ENCODE measurements around the gene SMYD3. TPM values are rescaled to one million over a fixed set of nuclear protein-coding genes. Genes with fewer than 3 reads are reported as not detected.
"Not testable (repeated sequence)": the region's sequence is repeated elsewhere in the genome, so short reads cannot be mapped to it uniquely, and the experiment has no call there.

Gene SMYD3
- total RNA-seq, 2 experiments from 2014 or later: 17.1 TPM

- CTCF ChIA-PET: no interaction called here
- H3K27me3 Mint-ChIP-seq: no peaks in the 10 kb centered on the region
Measured at GRCh38 chr1:245791410-245792312, 715.4 kb downstream of the SMYD3 start.

DNA sequence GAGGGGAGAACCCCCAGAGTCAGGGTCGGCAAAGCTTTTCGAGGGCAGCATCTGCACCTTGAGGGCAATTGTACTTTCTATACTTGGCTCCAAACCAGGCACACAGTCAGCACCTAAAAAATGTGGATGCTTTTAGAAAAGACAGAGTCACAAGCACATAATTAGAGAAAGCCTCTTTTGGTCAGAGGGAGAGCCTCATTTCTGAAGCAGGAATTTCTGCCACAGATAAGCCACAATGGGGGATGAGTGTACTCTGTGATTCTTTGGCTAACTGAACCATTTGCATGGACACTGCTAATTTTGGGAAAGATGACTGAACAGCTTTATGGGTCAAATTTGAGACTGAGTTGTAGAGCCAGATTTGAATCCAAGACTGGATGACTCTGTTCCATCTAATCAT, 716.6 kb downstream of the SMYD3 start:
- Mint-ChIP-seq H3K27me3 (no peaks in the 10 kb centered on the region), H3K4me3 (no peak overlapping the region), H3K4me1 (no peaks in the 10 kb centered on the region), H3K36me3 (ENCODE audit: low read depth) (no peaks in the 10 kb centered on the region), H3K27ac (no peak overlapping the region), H3K9me3 (no peaks in the 10 kb centered on the region)
- ChIA-PET CTCF (no interaction called here), POLR2A (no interaction called here)
- DNase-seq: no peak

More at GRCh38 chr1:245791410-245792312, 715.4 kb downstream of the SMYD3 start:
- POLR2A ChIA-PET: no interaction called here
- H3K27ac Mint-ChIP-seq: no peak overlapping the region
- no peaks in the 10 kb centered on the region for H3K4me1 Mint-ChIP-seq
- no peak overlapping the region for H3K4me3 Mint-ChIP-seq
- no peak for DNase-seq
- H3K9me3 Mint-ChIP-seq: no peaks in the 10 kb centered on the region
- H3K36me3 Mint-ChIP-seq (ENCODE audit: low read depth): no peaks in the 10 kb centered on the region

DNA sequence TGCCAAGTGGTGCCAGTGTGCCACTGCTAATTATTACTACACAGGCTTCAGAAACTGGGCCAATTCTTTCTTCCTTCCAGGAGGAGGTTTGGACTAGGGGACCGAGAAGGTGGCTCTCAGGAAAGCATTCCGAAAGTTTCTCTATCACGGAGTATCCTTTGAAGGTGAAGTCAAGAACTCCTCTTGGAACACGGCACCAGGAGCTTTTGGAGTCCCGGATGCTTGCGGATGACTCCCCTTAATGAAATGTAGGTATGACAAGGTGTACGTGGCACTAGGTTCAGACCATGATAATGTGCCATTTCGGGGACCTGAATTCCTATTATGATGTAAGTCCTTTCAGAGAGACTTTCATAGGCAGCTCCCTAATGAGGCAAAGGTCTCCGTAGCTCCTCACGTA, 718.2 kb downstream of the SMYD3 start:
- Mint-ChIP-seq H3K9me3 (no peaks in the 10 kb centered on the region), H3K4me3 (no peak overlapping the region), H3K27me3 (no peaks in the 10 kb centered on the region), H3K36me3 (ENCODE audit: low read depth) (no peaks in the 10 kb centered on the region), H3K27ac (no peak overlapping the region), H3K4me1 (no peaks in the 10 kb centered on the region)
- ChIA-PET CTCF (no interaction called here), POLR2A (no interaction called here)
- no peak for DNase-seq

GRCh38 chr1:245788269-245788668, 718.8 kb downstream of the SMYD3 start:
- Mint-ChIP-seq H3K27me3 (no peaks in the 10 kb centered on the region), H3K4me3 (no peak overlapping the region), H3K36me3 (ENCODE audit: low read depth) (no peaks in the 10 kb centered on the region), H3K27ac (no peak overlapping the region), H3K9me3 (no peaks in the 10 kb centered on the region), H3K4me1 (no peaks in the 10 kb centered on the region)
- DNase-seq: no peak
- CTCF ChIA-PET: no interaction called here
- POLR2A ChIA-PET: no interaction called here

DNA sequence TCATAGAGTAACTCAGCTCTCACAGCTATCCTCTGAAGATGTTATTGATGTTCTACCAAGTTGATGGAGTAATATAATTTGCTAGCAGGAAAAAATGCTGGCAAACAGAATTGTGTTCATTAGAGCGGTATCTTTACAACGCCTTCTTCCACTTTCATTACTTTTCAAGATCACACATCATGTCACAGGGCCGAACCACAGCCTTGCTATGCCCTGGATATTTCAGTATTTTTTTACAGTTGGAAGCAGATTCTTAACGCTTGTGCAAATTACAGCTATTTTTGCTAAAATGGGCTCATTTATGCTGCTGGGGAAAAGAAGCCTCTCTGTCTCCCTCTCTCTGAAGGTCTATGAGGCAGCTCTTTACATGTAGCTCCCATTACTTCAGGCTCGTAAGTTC, 720.1 kb downstream of the SMYD3 start:
- POLR2A ChIA-PET: no interaction called here
- CTCF ChIA-PET: interaction anchor here (0.6 to 1.1 kb wide), 3 partner anchors 19 to 1372 kb away, joined by 3 to 5 read pairs (median 4); no protein-coding TSS in a partner anchor
- H3K36me3 Mint-ChIP-seq (ENCODE audit: low read depth): no peaks in the 10 kb centered on the region
- no peak overlapping the region for H3K4me3 Mint-ChIP-seq
- DNase-seq: no peak
- H3K27ac Mint-ChIP-seq: no peak overlapping the region
- H3K27me3 Mint-ChIP-seq: no peaks in the 10 kb centered on the region
- H3K4me1 Mint-ChIP-seq: no peaks in the 10 kb centered on the region
- no peaks in the 10 kb centered on the region for H3K9me3 Mint-ChIP-seq

DNA sequence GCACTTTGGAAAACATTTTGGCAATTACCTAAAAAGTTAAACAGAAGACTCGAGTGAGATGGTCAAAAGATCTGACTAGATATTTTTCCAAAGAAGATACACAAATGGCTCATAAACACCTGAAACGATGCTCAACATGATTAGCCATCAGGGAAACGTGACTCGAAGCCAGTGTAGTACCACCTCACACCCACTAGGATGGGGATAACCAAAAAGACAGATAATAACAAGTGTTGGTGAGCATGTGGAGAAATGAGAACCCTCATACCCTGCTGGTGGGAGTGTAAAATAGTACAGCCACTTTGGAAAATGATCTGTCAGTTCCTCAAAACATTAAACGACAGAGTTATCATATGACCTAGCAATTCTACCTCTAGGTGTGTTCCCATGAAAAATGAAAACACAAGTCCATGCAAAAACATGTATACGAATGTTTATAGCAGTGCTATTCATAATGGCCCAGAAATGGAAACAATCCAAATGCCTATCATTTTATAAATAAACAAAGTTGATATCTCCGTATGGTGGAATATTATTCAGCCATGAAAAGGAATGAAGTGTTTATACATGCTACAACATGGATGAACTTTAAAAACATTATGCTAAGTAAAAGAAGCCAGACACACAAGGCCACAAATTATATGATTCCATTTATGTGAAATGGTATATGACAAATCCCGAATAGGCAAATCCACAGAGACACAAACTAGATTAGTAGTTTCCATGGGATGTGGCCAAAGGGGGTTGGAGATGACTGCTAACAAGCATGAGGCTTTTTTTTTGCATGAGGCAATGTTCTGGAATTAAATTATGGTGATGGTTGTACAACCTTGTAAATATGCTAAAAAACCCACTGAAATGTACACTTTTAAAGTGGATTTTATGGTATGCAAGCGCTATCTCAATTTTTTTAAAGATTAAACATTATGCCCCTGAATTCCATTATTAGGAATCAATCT, 727.0 kb downstream of the SMYD3 start:
- Mint-ChIP-seq H3K9me3 (no peaks in the 10 kb centered on the region), H3K4me1 (no peaks in the 10 kb centered on the region), H3K27me3 (no peaks in the 10 kb centered on the region), H3K36me3 (ENCODE audit: low read depth) (no peaks in the 10 kb centered on the region), H3K4me3 (no peak overlapping the region), H3K27ac (no peak overlapping the region)
- ChIA-PET POLR2A (no interaction called here), CTCF (no interaction called here)
- no peak for DNase-seq

DNA sequence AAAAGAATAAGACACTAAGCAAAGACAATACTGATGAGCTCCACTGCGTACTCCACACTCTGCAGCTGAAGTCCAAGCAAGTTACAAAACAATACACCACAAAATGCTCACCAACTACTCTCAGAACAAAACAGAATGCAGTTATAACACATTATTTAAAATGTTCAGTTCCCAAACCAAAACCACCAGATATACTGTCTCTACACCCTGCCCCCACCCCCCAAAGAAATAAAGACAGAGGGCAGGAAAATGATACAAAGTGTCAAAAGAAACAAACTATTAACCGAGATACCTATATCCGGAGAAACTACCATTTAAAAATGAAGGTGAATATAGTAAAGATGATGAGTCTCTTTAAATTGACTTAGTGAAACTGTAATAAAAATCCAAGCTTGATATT, 729.3 kb downstream of the SMYD3 start:
- H3K36me3 Mint-ChIP-seq (ENCODE audit: low read depth): no peaks in the 10 kb centered on the region
- no peak overlapping the region for H3K4me3 Mint-ChIP-seq
- ChIA-PET POLR2A (no interaction called here), CTCF (no interaction called here)
- H3K9me3 Mint-ChIP-seq: no peaks in the 10 kb centered on the region
- no peaks in the 10 kb centered on the region for H3K4me1 Mint-ChIP-seq
- no peak for DNase-seq
- no peak overlapping the region for H3K27ac Mint-ChIP-seq
- no peaks in the 10 kb centered on the region for H3K27me3 Mint-ChIP-seq

DNA sequence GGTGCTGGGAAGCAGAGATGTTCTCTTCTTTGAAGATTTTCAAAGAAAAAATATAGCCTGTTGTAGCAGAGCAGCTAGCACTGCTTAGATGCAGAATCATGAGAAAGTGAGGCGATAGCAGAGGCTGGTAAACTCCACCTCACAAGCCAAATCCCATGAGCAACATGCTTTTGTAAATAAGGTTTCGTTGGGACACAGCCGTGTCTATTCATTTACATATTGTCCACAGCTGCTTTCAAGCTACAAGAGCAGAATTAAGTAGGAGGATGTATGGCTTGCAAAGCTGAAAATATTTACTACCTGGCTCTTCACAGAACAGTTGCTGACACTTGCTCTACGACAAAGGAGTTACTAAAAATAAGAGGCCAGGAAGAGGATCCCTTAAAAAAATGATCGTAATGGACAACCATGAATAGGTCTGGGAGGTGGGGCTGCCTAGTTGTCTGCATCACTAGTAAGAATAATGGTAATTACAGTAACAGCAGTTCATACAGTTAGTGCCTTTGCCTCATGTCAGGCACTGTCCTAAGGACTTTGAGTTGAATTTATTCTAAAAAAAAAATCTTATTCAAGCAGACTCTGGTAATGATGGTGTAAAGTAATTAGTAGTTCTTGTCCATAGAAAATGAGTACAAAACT, 730.3 kb downstream of the SMYD3 start:
- H3K27me3 Mint-ChIP-seq: no peaks in the 10 kb centered on the region
- no peaks in the 10 kb centered on the region for H3K36me3 Mint-ChIP-seq (ENCODE audit: low read depth)
- CTCF ChIA-PET: no interaction called here
- no peak for DNase-seq
- H3K4me1 Mint-ChIP-seq: no peaks in the 10 kb centered on the region
- no peak overlapping the region for H3K4me3 Mint-ChIP-seq
- H3K27ac Mint-ChIP-seq: no peak overlapping the region
- no peaks in the 10 kb centered on the region for H3K9me3 Mint-ChIP-seq
- POLR2A ChIA-PET: no interaction called here

DNA sequence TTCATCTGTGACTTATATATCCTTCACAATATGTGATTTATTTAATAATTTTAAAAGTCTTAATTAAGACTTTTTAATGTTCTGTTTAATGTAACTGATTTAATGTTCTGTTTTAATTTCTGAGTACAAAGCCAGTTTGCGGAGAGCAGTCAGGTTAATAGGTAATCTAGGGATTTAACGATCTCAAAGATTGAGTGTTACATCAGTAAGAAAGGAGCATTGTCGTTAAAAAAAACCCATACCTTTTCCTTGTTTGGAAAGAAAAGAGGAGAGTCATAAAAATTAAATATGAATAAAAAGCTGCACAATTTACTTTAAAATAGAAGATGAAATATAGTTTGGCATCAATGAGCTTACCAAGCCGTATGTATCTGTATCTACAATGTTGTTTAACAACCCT, 730.9 kb downstream of the SMYD3 start:
- no peaks in the 10 kb centered on the region for H3K4me1 Mint-ChIP-seq
- ChIA-PET CTCF (no interaction called here), POLR2A (no interaction called here)
- no peak overlapping the region for H3K27ac Mint-ChIP-seq
- no peak for DNase-seq
- no peaks in the 10 kb centered on the region for H3K27me3 Mint-ChIP-seq
- H3K9me3 Mint-ChIP-seq: no peaks in the 10 kb centered on the region
- no peaks in the 10 kb centered on the region for H3K36me3 Mint-ChIP-seq (ENCODE audit: low read depth)
- H3K4me3 Mint-ChIP-seq: no peak overlapping the region

DNA sequence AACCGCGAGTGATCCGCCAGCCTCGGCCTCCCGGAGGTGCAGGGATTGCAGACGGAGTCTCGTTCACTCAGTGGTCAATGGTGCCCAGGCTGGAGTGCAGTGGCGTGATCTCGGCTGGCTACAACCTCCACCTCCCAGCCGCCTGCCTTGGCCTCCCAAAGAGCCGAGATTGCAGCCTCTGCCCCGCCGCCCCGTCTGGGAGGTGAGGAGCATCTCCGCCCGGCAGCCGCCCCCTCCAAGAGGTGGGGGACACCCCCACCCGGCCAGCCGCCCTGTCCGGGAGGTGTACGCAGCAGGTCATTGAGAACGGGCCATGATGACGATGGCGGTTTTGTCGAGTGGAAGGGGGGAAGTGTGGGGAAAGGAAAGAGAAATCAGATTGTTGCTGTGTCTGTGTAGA, 732.1 kb downstream of the SMYD3 start:
- POLR2A ChIA-PET; H3K27me3 Mint-ChIP-seq; H3K27ac Mint-ChIP-seq; H3K9me3 Mint-ChIP-seq; DNase-seq; H3K4me1 Mint-ChIP-seq; H3K4me3 Mint-ChIP-seq; CTCF ChIA-PET; H3K36me3 Mint-ChIP-seq (ENCODE audit: low read depth): not testable (repeated sequence)

GRCh38 chr1:245774196-245774595, 732.9 kb downstream of the SMYD3 start:
- Mint-ChIP-seq H3K4me3 (no peak overlapping the region), H3K4me1 (no peaks in the 10 kb centered on the region), H3K27me3 (no peaks in the 10 kb centered on the region), H3K27ac (no peak overlapping the region), H3K36me3 (ENCODE audit: low read depth) (no peaks in the 10 kb centered on the region), H3K9me3 (no peaks in the 10 kb centered on the region)
- POLR2A ChIA-PET: no interaction called here
- CTCF ChIA-PET: no interaction called here
- DNase-seq: no peak

GRCh38 chr1:245773344-245773743, 733.7 kb downstream of the SMYD3 start:
- H3K27me3 Mint-ChIP-seq: no peaks in the 10 kb centered on the region
- H3K4me1 Mint-ChIP-seq: no peaks in the 10 kb centered on the region

DNA sequence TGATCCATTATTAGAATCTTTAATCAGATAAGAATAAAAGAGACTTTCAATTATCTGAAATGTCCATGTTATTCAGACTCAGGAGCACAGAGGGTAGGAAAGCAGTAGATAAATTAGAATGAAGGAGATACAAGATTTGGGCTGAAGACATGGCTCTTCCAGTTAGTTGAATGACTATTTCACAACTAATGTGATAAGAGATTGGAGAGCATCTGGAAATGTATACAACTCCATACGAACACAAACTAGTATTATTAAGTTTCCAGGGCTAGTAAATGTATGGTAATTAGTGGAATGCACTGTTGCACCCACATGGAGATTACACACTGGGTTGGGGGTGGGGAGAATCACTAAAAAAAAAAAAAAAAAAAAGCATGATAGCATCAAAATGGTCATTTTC, 734.3 kb downstream of the SMYD3 start:
- ChIA-PET POLR2A (no interaction called here), CTCF (interaction anchor here (0.7 kb wide), 1 partner anchor 81 kb away, joined by 3 read pairs; no protein-coding TSS in a partner anchor)
- DNase-seq: no peak
- Mint-ChIP-seq H3K9me3 (no peaks in the 10 kb centered on the region), H3K36me3 (ENCODE audit: low read depth) (no peaks in the 10 kb centered on the region), H3K27ac (no peak overlapping the region), H3K4me3 (no peak overlapping the region), H3K27me3 (no peaks in the 10 kb centered on the region), H3K4me1 (no peaks in the 10 kb centered on the region)

More at GRCh38 chr1:245773344-245773743, 733.7 kb downstream of the SMYD3 start:
- POLR2A ChIA-PET: no interaction called here
- Mint-ChIP-seq H3K9me3 (no peaks in the 10 kb centered on the region), H3K36me3 (ENCODE audit: low read depth) (no peaks in the 10 kb centered on the region), H3K4me3 (no peak overlapping the region), H3K27ac (no peak overlapping the region)
- DNase-seq: no peak
- CTCF ChIA-PET: no interaction called here

Data from activated CD4-positive, alpha-beta T cell treated with anti-CD3 and anti-CD28 coated beads, Interleukin-2, amount 10 ng/mL, durations not matched to agents 7 days and 5 days (primary cell).